HepG2 (cell line): ENCODE measurements around the gene CNNM3. TPM values are rescaled to one million over a fixed set of nuclear protein-coding genes. Genes with fewer than 3 reads are reported as not detected.

Experiments
- ARID3A ChIP-seq: IDR thresholded peaks from 2 replicates; pipeline ENCODE4 v1.6.1; 2012; ENCODE audit warnings: low read depth, low read length, improper control_type of control experiment
- ATAD3A ChIP-seq: sonication (generic); formaldehyde crosslinking; IDR thresholded peaks from 2 replicates; pipeline ENCODE4 v1.4.0; 2020; ENCODE audit warnings: missing genetic modification reagents
- GPN1 ChIP-seq: sonication (generic); formaldehyde crosslinking; IDR thresholded peaks from 2 replicates; pipeline ENCODE4 v1.5.1; 2020; ENCODE audit warnings: missing genetic modification reagents, borderline replicate concordance
- IKZF5 ChIP-seq: IDR thresholded peaks from 2 replicates; pipeline ENCODE4 v1.6.1; 2018; ENCODE audit warnings: missing genetic modification reagents, mild to moderate bottlenecking, missing compliant biosample characterization
- MTA1 ChIP-seq: sonication (generic); formaldehyde crosslinking; IDR thresholded peaks from 2 replicates; pipeline ENCODE4 v1.4.0; 2020; ENCODE audit warnings: missing genetic modification reagents, mild to moderate bottlenecking, borderline replicate concordance
- MXD4 ChIP-seq: IDR thresholded peaks from 2 replicates; pipeline ENCODE4 v1.6.1; 2016; ENCODE audit warnings: mild to moderate bottlenecking, missing biosample characterization, missing genetic modification reagents
- THAP9 ChIP-seq: sonication (generic); formaldehyde crosslinking; IDR thresholded peaks from 2 replicates; pipeline ENCODE4; 2020; ENCODE audit warnings: missing genetic modification reagents, mild to moderate bottlenecking, borderline replicate concordance
- ZBTB25 ChIP-seq: IDR thresholded peaks from 2 replicates; pipeline ENCODE4 v1.6.1; 2018; ENCODE audit warnings: missing genetic modification reagents
- ZNF263 ChIP-seq: sonication (generic); formaldehyde crosslinking; IDR thresholded peaks from 2 replicates; pipeline ENCODE4 v1.4.0; 2020; ENCODE audit warnings: missing genetic modification reagents
- ZNF350 ChIP-seq: sonication (generic); formaldehyde crosslinking; IDR thresholded peaks from 2 replicates; pipeline ENCODE4 v1.4.0; 2020; ENCODE audit warnings: mild to moderate bottlenecking, low read depth, missing genetic modification reagents, borderline replicate concordance
- ZNF512 ChIP-seq: sonication (generic); formaldehyde crosslinking; IDR thresholded peaks from 2 replicates; pipeline ENCODE4 v1.4.0; 2020; ENCODE audit warnings: mild to moderate bottlenecking, missing genetic modification reagents
- ZNF614 ChIP-seq: IDR thresholded peaks from 2 replicates; pipeline ENCODE4 v1.6.1; 2018; ENCODE audit warnings: missing biosample characterization, missing genetic modification reagents, inconsistent platforms, borderline replicate concordance
- ZNF770 ChIP-seq: sonication (generic); formaldehyde crosslinking; IDR thresholded peaks from 2 replicates; pipeline ENCODE4 v1.5.0; 2020; ENCODE audit warnings: mild to moderate bottlenecking, missing genetic modification reagents
- polyA plus RNA-seq, 8 experiments: library from polyadenylated mRNA; depleted of rRNA in 3 of 8; stranded (reverse) in 7 of 8; unstranded in 1 of 8; fragments of >200 nt; fragmentation: Illumina TruSeq in 4 of 8; extraction: Trizol in 4 of 8; gene quantifications; 2 replicates each; pipeline versions ENCODE4 v1.2.1 to v1.2.3, GENCODE V29; 2011 to 2016; ENCODE audit warnings: low read depth in 4 of 8, missing spikeins in 1 of 8, mixed read lengths in 1 of 8; ENCODE audit not compliant: insufficient read depth in 1 of 8
- total RNA-seq, 5 experiments: library from RNA; depleted of rRNA; stranded (reverse); fragments of >200 nt; fragmentation: Illumina TruSeq; extraction: Trizol; gene quantifications; 2 replicates each; pipeline ENCODE4 v1.2.3, GENCODE V29; 2016; ENCODE audit warnings: low read depth in 1 of 5

The CNNM3 gene
- total and polyA plus RNA-seq, 2 of the 13 experiments (the other 11 are each of a cell fraction or from before 2014, with no cell fraction given): 21.2 to 27.9 TPM

GRCh38 chr2:96815326-96816126 is 542 bp upstream of the CNNM3 start (continued):
- TF ChIP-seq THAP9 (CRISPR knock-in tag): peak; percentile 54; the same call in 1 of the 2 replicates
- peak; percentile 39 for TF ChIP-seq MXD4 (CRISPR knock-in tag)
- no peak for TF ChIP-seq GPN1 (CRISPR knock-in tag)
- no peak for TF ChIP-seq ARID3A
- peak; percentile 79; the same call in 1 of the 2 replicates for TF ChIP-seq MTA1 (CRISPR knock-in tag)
- no peak for TF ChIP-seq ZBTB25
- peak; percentile 68 for TF ChIP-seq ZNF263
- peak; percentile 55; the same call in 1 of the 2 replicates for TF ChIP-seq ZNF350 (CRISPR knock-in tag)
- TF ChIP-seq ZNF512: no peak
- TF ChIP-seq IKZF5 (CRISPR knock-in tag): peak; percentile 59; the same call in 1 of the 2 replicates
- TF ChIP-seq ATAD3A (CRISPR knock-in tag): no peak
- peak; percentile 50; the same call in 1 of the 2 replicates for TF ChIP-seq ZNF770 (CRISPR knock-in tag)
- TF ChIP-seq ZNF614 (CRISPR knock-in tag): no peak; the same call in 1 of the 2 replicates
